ENCODE data around the gene LIFR. TPM values are rescaled to one million over a fixed set of nuclear protein-coding genes. Genes with fewer than 3 reads are reported as not detected.

The LIFR gene
- polyA plus RNA-seq, 1 donor (not counting 4 experiments of a cell fraction or from before 2014, with no cell fraction given), result 1.1 TPM

GRCh38 chr5:38451074-38451725 lies 105.2 kb downstream of the LIFR start:
- no peak overlapping the region for H3K27ac ChIP-seq (ENCODE audit: control insufficient read depth, insufficient read depth, low read length)

DNA sequence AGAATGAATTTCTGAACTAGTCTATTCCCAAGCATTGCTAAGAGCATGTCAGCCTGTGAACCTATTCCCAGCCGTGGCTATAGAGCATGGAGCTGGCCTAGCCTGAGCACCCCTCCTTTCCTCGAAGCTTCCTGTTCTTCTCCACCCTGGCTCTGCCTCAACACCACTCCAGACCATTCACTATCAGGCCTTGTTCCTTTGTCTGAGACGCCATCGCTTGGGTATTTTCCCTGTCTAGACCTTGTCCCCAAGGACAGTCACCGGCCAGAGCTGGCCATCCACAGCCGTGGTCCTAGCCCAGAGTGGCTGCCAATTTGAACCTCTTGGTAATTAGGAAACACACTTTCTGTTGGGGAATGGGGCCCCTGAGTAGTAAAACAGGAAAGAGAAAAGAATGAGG lies 105.8 kb downstream of the LIFR start:
- no peak overlapping the region for H3K27ac ChIP-seq (ENCODE audit: control insufficient read depth, insufficient read depth, low read length)
- H3K27me3 ChIP-seq (ENCODE audit: control insufficient read depth, extremely low read depth, insufficient read depth, low read length), result no peaks in the 10 kb centered on the region
- no peak for DNase-seq (ENCODE audit: low read depth, low spot score)
- H3K4me1 ChIP-seq (ENCODE audit: control insufficient read depth, extremely low read depth, insufficient read depth, low read length), result no peaks in the 10 kb centered on the region
- H3K9me3 ChIP-seq (ENCODE audit: control insufficient read depth, low read depth, low read length), result no peaks in the 10 kb centered on the region
- H3K9ac ChIP-seq (ENCODE audit: control insufficient read depth, extremely low read depth, insufficient read depth, low read length), result no peak overlapping the region
- no peak for TF ChIP-seq EZH2 (IDR thresholded peaks at IDR 0.05; ENCODE audit: low read length)
- no peak for TF ChIP-seq CTCF (optimal IDR thresholded peaks at IDR 0.05 in 1 of 3, IDR thresholded peaks at IDR 0.05 in 1 of 3, conservative IDR thresholded peaks at IDR 0.05 in 1 of 3; ENCODE audit: extremely low read depth in 1 of 3, insufficient read depth in 2 of 3, low read length in 3 of 3)
- no peak overlapping the region for H3K4me2 ChIP-seq (ENCODE audit: control insufficient read depth, extremely low read depth, insufficient read depth, low read depth, low read length)
- no peaks in the 10 kb centered on the region for H4K20me1 ChIP-seq (ENCODE audit: control insufficient read depth, extremely low read depth, insufficient read depth, low read length)
- H3K79me2 ChIP-seq (ENCODE audit: control insufficient read depth, insufficient read depth, low read length), result no peaks in the 10 kb centered on the region
- no peak overlapping the region for H2AFZ ChIP-seq (ENCODE audit: control insufficient read depth, low read length)
- no peak for FAIRE-seq
- H3K36me3 ChIP-seq (ENCODE audit: control insufficient read depth in 2 of 2, extremely low read depth in 1 of 2, insufficient read depth in 2 of 2, low read length in 2 of 2), result no peaks in the 10 kb centered on the region
- no peak overlapping the region for H3K4me3 ChIP-seq (ENCODE audit: control insufficient read depth in 2 of 3, extremely low read depth in 1 of 3, insufficient read depth in 2 of 3, low read depth in 1 of 3, low read length in 3 of 3)
- no peaks in the 10 kb centered on the region for H3K9me1 ChIP-seq (ENCODE audit: control insufficient read depth, extremely low read depth, insufficient read depth, low read length)
- dilution Hi-C loops (cut with MboI; ENCODE audit: extremely low pct_ligation_motif_present, low sequenced_read_pairs), result no loop called here

More at GRCh38 chr5:38451074-38451725, 105.2 kb downstream of the LIFR start:
- H3K9ac ChIP-seq (ENCODE audit: control insufficient read depth, extremely low read depth, insufficient read depth, low read length), result no peak overlapping the region
- peaks cover 1% of the 10 kb centered on the region for H3K4me1 ChIP-seq (ENCODE audit: control insufficient read depth, extremely low read depth, insufficient read depth, low read length)
- no peak for TF ChIP-seq EZH2 (IDR thresholded peaks at IDR 0.05; ENCODE audit: low read length)
- no peak for TF ChIP-seq CTCF (optimal IDR thresholded peaks at IDR 0.05 in 1 of 3, IDR thresholded peaks at IDR 0.05 in 1 of 3, conservative IDR thresholded peaks at IDR 0.05 in 1 of 3; ENCODE audit: extremely low read depth in 1 of 3, insufficient read depth in 2 of 3, low read length in 3 of 3)
- H3K9me1 ChIP-seq (ENCODE audit: control insufficient read depth, extremely low read depth, insufficient read depth, low read length), result no peaks in the 10 kb centered on the region
- no peaks in the 10 kb centered on the region for H3K9me3 ChIP-seq (ENCODE audit: control insufficient read depth, low read depth, low read length)
- H3K4me2 ChIP-seq (ENCODE audit: control insufficient read depth, extremely low read depth, insufficient read depth, low read depth, low read length), result no peak overlapping the region
- FAIRE-seq (no peak), DNase-seq (ENCODE audit: low read depth, low spot score) (no peak)
- H2AFZ ChIP-seq (ENCODE audit: control insufficient read depth, low read length), result no peak overlapping the region
- no peaks in the 10 kb centered on the region for H3K79me2 ChIP-seq (ENCODE audit: control insufficient read depth, insufficient read depth, low read length)
- dilution Hi-C loops (cut with MboI; ENCODE audit: extremely low pct_ligation_motif_present, low sequenced_read_pairs), result no loop called here
- no peak overlapping the region for H3K4me3 ChIP-seq (ENCODE audit: control insufficient read depth in 2 of 3, extremely low read depth in 1 of 3, insufficient read depth in 2 of 3, low read depth in 1 of 3, low read length in 3 of 3)
- no peaks in the 10 kb centered on the region for H3K27me3 ChIP-seq (ENCODE audit: control insufficient read depth, extremely low read depth, insufficient read depth, low read length)
- H4K20me1 ChIP-seq (ENCODE audit: control insufficient read depth, extremely low read depth, insufficient read depth, low read length), result no peaks in the 10 kb centered on the region
- H3K36me3 ChIP-seq (ENCODE audit: control insufficient read depth in 2 of 2, extremely low read depth in 1 of 2, insufficient read depth in 2 of 2, low read length in 2 of 2), result no peaks in the 10 kb centered on the region
